Cortex of kidney (tissue), 1 donor: ENCODE measurements around the gene NSF.
"Not testable (repeated sequence)": the region's sequence is repeated elsewhere in the genome, so short reads cannot be mapped to it uniquely, and the experiment has no call there.

Experiments used
- DNase-seq: peaks from one replicate; lab custom pipeline; 2025; lab: John Stamatoyannopoulos, UW

The NSF gene

GRCh38 chr17:46756081-46756735 is 165.7 kb downstream of the NSF start:
- DNase-seq: no peak

- no peak for DNase-seq
Observed at GRCh38 chr17:46756861-46757260, 166.4 kb downstream of the NSF start.

GRCh38 chr17:46757588-46757987 is 167.1 kb downstream of the NSF start:
- DNase-seq: not testable (repeated sequence)

GRCh38 chr17:46758614-46759013 is 168.1 kb downstream of the NSF start:
- no peak for DNase-seq

GRCh38 chr17:46759141-46759540 is 168.7 kb downstream of the NSF start:
- no peak for DNase-seq

- DNase-seq: no peak
Observed at GRCh38 chr17:46763416-46763815, 172.9 kb downstream of the NSF start.

- no peak for DNase-seq
Observed at GRCh38 chr17:46764000-46764708, 173.7 kb downstream of the NSF start.

- no peak for DNase-seq
Observed at GRCh38 chr17:46764709-46765401, 174.4 kb downstream of the NSF start.

- no peak for DNase-seq
Observed at GRCh38 chr17:46765453-46765852, 175.0 kb downstream of the NSF start.

- DNase-seq: no peak
Observed at GRCh38 chr17:46766493-46767491, 176.3 kb downstream of the NSF start.

GRCh38 chr17:46768540-46768870 is 178.0 kb downstream of the NSF start:
- DNase-seq: no peak

GRCh38 chr17:46768896-46769295 is 178.4 kb downstream of the NSF start:
- not testable (repeated sequence) for DNase-seq

GRCh38 chr17:46769531-46770438 is 179.3 kb downstream of the NSF start:
- DNase-seq: no peak

GRCh38 chr17:46770439-46770817 is 180.0 kb downstream of the NSF start:
- DNase-seq: no peak

GRCh38 chr17:46770818-46771560 is 180.5 kb downstream of the NSF start:
- no peak for DNase-seq

- no peak for DNase-seq
Observed at GRCh38 chr17:46771561-46772474, 181.3 kb downstream of the NSF start.

- DNase-seq: no peak
Observed at GRCh38 chr17:46772475-46773220, 182.2 kb downstream of the NSF start.

- no peak for DNase-seq
Observed at GRCh38 chr17:46773221-46773605, 182.7 kb downstream of the NSF start.
